ENCODE measurements around the gene VOPP1.
"Not testable (repeated sequence)": the region's sequence is repeated elsewhere in the genome, so short reads cannot be mapped to it uniquely, and the experiment has no call there.

The VOPP1 gene

GRCh38 chr7:55582656-55583055, 10.4 kb upstream of the VOPP1 start:
- WGBS, 2 experiments: 94 to 95% methylated on average over 9 of the region's 9 CpGs
- H3K27me3 ChIP-seq (ENCODE audit: control insufficient read depth, insufficient read depth, low read length, poor library complexity, severe bottlenecking); H3K36me3 ChIP-seq (ENCODE audit: control insufficient read depth, insufficient read depth, low read length); H3K4me3 ChIP-seq (ENCODE audit: insufficient read depth, low read depth, low read length); H3K27ac ChIP-seq (ENCODE audit: insufficient read depth, low read depth, low read length, poor library complexity, severe bottlenecking); H3K9me3 ChIP-seq (ENCODE audit: control insufficient read depth, low read length); H3K4me1 ChIP-seq (ENCODE audit: control insufficient read depth, insufficient read depth, low read length): not testable (repeated sequence)

- Histone ChIP-seq H3K4me3 (ENCODE audit: insufficient read depth, low read depth, low read length) (no peak overlapping the region), H3K9me3 (ENCODE audit: control insufficient read depth, low read length) (no peaks in the 10 kb centered on the region), H3K36me3 (ENCODE audit: control insufficient read depth, insufficient read depth, low read length) (no peaks in the 10 kb centered on the region), H3K4me1 (ENCODE audit: control insufficient read depth, insufficient read depth, low read length) (peaks cover 6% of the 10 kb centered on the region), H3K27ac (ENCODE audit: insufficient read depth, low read depth, low read length, poor library complexity, severe bottlenecking) (no peak overlapping the region), H3K27me3 (ENCODE audit: control insufficient read depth, insufficient read depth, low read length, poor library complexity, severe bottlenecking) (peaks cover 19% of the 10 kb centered on the region)
- 92 to 96% methylated on average over 2 to 4 of the region's 4 CpGs for WGBS, 2 experiments
Observed at GRCh38 chr7:55576753-55577152, 4.5 kb upstream of the VOPP1 start.

GRCh38 chr7:55575733-55576132, 3.4 kb upstream of the VOPP1 start:
- H3K4me1 ChIP-seq (ENCODE audit: control insufficient read depth, insufficient read depth, low read length): peaks cover 6% of the 10 kb centered on the region
- H3K4me3 ChIP-seq (ENCODE audit: insufficient read depth, low read depth, low read length): no peak overlapping the region
- no peak overlapping the region for H3K27ac ChIP-seq (ENCODE audit: insufficient read depth, low read depth, low read length, poor library complexity, severe bottlenecking)
- peaks cover 19% of the 10 kb centered on the region for H3K27me3 ChIP-seq (ENCODE audit: control insufficient read depth, insufficient read depth, low read length, poor library complexity, severe bottlenecking)
- no peaks in the 10 kb centered on the region for H3K9me3 ChIP-seq (ENCODE audit: control insufficient read depth, low read length)
- 94 to 95% methylated on average over 4 of the region's 4 CpGs for WGBS, 2 experiments
- no peaks in the 10 kb centered on the region for H3K36me3 ChIP-seq (ENCODE audit: control insufficient read depth, insufficient read depth, low read length)

GRCh38 chr7:55575098-55575497, 2.8 kb upstream of the VOPP1 start:
- H3K27ac ChIP-seq (ENCODE audit: insufficient read depth, low read depth, low read length, poor library complexity, severe bottlenecking): no peak overlapping the region
- 94% methylated on average over 9 of the region's 9 CpGs for WGBS, 2 experiments
- H3K36me3 ChIP-seq (ENCODE audit: control insufficient read depth, insufficient read depth, low read length): no peaks in the 10 kb centered on the region
- H3K4me3 ChIP-seq (ENCODE audit: insufficient read depth, low read depth, low read length): no peak overlapping the region
- H3K27me3 ChIP-seq (ENCODE audit: control insufficient read depth, insufficient read depth, low read length, poor library complexity, severe bottlenecking): peaks cover 19% of the 10 kb centered on the region
- no peaks in the 10 kb centered on the region for H3K9me3 ChIP-seq (ENCODE audit: control insufficient read depth, low read length)
- H3K4me1 ChIP-seq (ENCODE audit: control insufficient read depth, insufficient read depth, low read length): peaks cover 6% of the 10 kb centered on the region

GRCh38 chr7:55574051-55574717, 1.9 kb upstream of the VOPP1 start:
- H3K4me3 ChIP-seq (ENCODE audit: insufficient read depth, low read depth, low read length): no peak overlapping the region

GRCh38 chr7:55573234-55573900, 1.1 kb upstream of the VOPP1 start:
- peak overlapping the region; percentile 65 for H3K4me3 ChIP-seq (ENCODE audit: insufficient read depth, low read depth, low read length)
- WGBS, 2 experiments: 10 to 23% methylated on average over 7 to 9 of the region's 9 CpGs
- H3K27ac ChIP-seq (ENCODE audit: insufficient read depth, low read depth, low read length, poor library complexity, severe bottlenecking): no peak overlapping the region
- H3K9me3 ChIP-seq (ENCODE audit: control insufficient read depth, low read length): no peaks in the 10 kb centered on the region
- H3K4me1 ChIP-seq (ENCODE audit: control insufficient read depth, insufficient read depth, low read length): peaks cover 10% of the 10 kb centered on the region
- H3K27me3 ChIP-seq (ENCODE audit: control insufficient read depth, insufficient read depth, low read length, poor library complexity, severe bottlenecking): peaks cover 19% of the 10 kb centered on the region
- H3K36me3 ChIP-seq (ENCODE audit: control insufficient read depth, insufficient read depth, low read length): no peaks in the 10 kb centered on the region

More at GRCh38 chr7:55574051-55574717, 1.9 kb upstream of the VOPP1 start:
- Histone ChIP-seq H3K27me3 (ENCODE audit: control insufficient read depth, insufficient read depth, low read length, poor library complexity, severe bottlenecking) (peaks cover 19% of the 10 kb centered on the region), H3K27ac (ENCODE audit: insufficient read depth, low read depth, low read length, poor library complexity, severe bottlenecking) (no peak overlapping the region), H3K4me1 (ENCODE audit: control insufficient read depth, insufficient read depth, low read length) (peaks cover 6% of the 10 kb centered on the region), H3K36me3 (ENCODE audit: control insufficient read depth, insufficient read depth, low read length) (no peaks in the 10 kb centered on the region), H3K9me3 (ENCODE audit: control insufficient read depth, low read length) (no peaks in the 10 kb centered on the region)
- WGBS, 2 experiments: 67 to 74% methylated on average over 3 of the region's 3 CpGs

- Histone ChIP-seq H3K27me3 (ENCODE audit: control insufficient read depth, insufficient read depth, low read length, poor library complexity, severe bottlenecking) (peaks cover 19% of the 10 kb centered on the region), H3K4me3 (ENCODE audit: insufficient read depth, low read depth, low read length) (peak overlapping the region; percentile 80), H3K27ac (ENCODE audit: insufficient read depth, low read depth, low read length, poor library complexity, severe bottlenecking) (peak overlapping the region; percentile 69), H3K4me1 (ENCODE audit: control insufficient read depth, insufficient read depth, low read length) (peaks cover 10% of the 10 kb centered on the region), H3K9me3 (ENCODE audit: control insufficient read depth, low read length) (no peaks in the 10 kb centered on the region), H3K36me3 (ENCODE audit: control insufficient read depth, insufficient read depth, low read length) (no peaks in the 10 kb centered on the region)
- 0 to 1% methylated on average over 86 to 92 of the region's 97 CpGs for WGBS, 2 experiments
Observed at GRCh38 chr7:55571511-55572377, 558 bp downstream of the VOPP1 start.

GRCh38 chr7:55570939-55571338, 1.4 kb downstream of the VOPP1 start:
- 21 to 27% methylated on average over 5 of the region's 5 CpGs for WGBS, 2 experiments
- Histone ChIP-seq H3K27ac (ENCODE audit: insufficient read depth, low read depth, low read length, poor library complexity, severe bottlenecking) (no peak overlapping the region), H3K27me3 (ENCODE audit: control insufficient read depth, insufficient read depth, low read length, poor library complexity, severe bottlenecking) (peaks cover 19% of the 10 kb centered on the region), H3K9me3 (ENCODE audit: control insufficient read depth, low read length) (no peaks in the 10 kb centered on the region), H3K4me3 (ENCODE audit: insufficient read depth, low read depth, low read length) (peak overlapping the region; percentile 80), H3K36me3 (ENCODE audit: control insufficient read depth, insufficient read depth, low read length) (no peaks in the 10 kb centered on the region), H3K4me1 (ENCODE audit: control insufficient read depth, insufficient read depth, low read length) (peaks cover 12% of the 10 kb centered on the region)

- Histone ChIP-seq H3K4me3 (ENCODE audit: insufficient read depth, low read depth, low read length) (no peak overlapping the region), H3K36me3 (ENCODE audit: control insufficient read depth, insufficient read depth, low read length) (no peaks in the 10 kb centered on the region), H3K27ac (ENCODE audit: insufficient read depth, low read depth, low read length, poor library complexity, severe bottlenecking) (no peak overlapping the region)
Observed at GRCh38 chr7:55570218-55570873, 2.0 kb downstream of the VOPP1 start.

More at GRCh38 chr7:55570218-55570873, 2.0 kb downstream of the VOPP1 start:
- peaks cover 19% of the 10 kb centered on the region for H3K27me3 ChIP-seq (ENCODE audit: control insufficient read depth, insufficient read depth, low read length, poor library complexity, severe bottlenecking)
- peaks cover 17% of the 10 kb centered on the region for H3K4me1 ChIP-seq (ENCODE audit: control insufficient read depth, insufficient read depth, low read length)
- WGBS, 2 experiments: 78 to 81% methylated on average over 17 to 18 of the region's 18 CpGs
- no peaks in the 10 kb centered on the region for H3K9me3 ChIP-seq (ENCODE audit: control insufficient read depth, low read length)

All from ectodermal cell (in vitro differentiated cells).